GM12872 (cell line): ENCODE measurements around the gene RPS2.

Experiments used
- TF ChIP-seq, protein P1 (sequence below): IDR thresholded peaks from 3 replicates; pipeline ENCODE4 v1.5.1; 2011; ENCODE audit warnings: low read depth, mild to moderate bottlenecking, low read length, moderate library complexity; ENCODE audit not compliant: insufficient read depth

Gene RPS2

DNA sequence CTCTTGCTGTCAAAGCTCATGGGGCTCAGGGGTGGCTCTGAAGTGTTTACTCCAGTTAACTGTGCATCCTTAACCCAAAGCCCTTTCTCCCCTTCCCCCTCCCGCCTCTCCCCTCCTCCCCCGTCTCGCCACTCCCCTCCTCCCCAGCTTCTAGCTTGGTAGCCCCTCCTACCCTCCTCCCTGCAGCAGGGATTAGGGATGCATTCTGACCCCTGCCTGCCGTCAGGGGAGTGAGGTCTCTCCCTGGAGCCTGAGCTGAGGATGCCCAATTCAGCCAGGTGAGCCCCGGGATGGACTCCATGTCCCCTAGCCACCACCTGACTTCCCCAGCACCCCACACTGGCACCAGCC lies 48.0 kb downstream of the RPS2 start:
- TF ChIP-seq, protein P1, sequence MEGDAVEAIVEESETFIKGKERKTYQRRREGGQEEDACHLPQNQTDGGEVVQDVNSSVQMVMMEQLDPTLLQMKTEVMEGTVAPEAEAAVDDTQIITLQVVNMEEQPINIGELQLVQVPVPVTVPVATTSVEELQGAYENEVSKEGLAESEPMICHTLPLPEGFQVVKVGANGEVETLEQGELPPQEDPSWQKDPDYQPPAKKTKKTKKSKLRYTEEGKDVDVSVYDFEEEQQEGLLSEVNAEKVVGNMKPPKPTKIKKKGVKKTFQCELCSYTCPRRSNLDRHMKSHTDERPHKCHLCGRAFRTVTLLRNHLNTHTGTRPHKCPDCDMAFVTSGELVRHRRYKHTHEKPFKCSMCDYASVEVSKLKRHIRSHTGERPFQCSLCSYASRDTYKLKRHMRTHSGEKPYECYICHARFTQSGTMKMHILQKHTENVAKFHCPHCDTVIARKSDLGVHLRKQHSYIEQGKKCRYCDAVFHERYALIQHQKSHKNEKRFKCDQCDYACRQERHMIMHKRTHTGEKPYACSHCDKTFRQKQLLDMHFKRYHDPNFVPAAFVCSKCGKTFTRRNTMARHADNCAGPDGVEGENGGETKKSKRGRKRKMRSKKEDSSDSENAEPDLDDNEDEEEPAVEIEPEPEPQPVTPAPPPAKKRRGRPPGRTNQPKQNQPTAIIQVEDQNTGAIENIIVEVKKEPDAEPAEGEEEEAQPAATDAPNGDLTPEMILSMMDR, result no peak

DNA sequence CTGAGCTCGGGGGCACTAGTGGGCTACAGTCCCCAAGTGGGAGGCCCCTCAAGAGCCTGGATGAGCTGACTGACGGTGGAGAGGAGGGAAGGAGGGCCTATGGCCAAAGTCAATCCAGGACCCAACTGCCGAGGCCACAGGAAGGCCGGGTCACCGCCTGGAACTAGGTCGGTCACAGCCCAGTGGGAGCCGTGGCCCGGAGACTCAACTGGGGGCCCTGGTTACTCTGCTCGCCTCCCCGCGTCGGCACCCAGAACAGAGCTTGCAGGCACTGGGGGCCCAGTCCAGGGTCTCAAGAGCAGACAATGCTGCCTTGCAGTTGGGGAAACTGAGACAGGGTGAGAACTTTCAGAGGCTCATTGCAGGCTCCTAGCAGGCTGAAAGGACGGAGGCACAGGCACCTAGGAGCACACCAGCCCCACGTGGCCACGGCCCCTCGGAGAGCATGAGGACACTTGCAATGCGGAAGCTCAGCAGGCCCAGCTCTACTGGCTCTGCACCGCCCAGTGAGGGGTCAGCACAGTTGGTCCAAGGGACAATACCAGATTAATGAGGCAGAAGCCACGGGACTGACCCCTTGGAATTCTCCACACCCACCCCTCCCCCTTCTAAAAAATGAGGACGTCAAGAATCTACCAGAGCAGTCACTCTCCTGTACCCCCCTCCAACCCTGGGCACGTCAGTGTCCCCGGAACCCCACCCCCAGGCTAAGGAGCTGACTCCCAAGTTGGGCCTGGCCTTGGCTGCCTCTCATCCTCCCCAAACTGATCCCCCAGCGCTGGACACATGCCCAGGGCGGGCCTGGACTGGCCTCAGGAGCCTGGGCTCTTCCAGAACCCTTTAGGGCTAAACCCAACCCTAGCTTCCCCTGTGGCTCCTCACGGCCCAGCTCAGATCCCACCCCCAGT lies 48.6 kb downstream of the RPS2 start:
- TF ChIP-seq, protein P1, result no peak

DNA sequence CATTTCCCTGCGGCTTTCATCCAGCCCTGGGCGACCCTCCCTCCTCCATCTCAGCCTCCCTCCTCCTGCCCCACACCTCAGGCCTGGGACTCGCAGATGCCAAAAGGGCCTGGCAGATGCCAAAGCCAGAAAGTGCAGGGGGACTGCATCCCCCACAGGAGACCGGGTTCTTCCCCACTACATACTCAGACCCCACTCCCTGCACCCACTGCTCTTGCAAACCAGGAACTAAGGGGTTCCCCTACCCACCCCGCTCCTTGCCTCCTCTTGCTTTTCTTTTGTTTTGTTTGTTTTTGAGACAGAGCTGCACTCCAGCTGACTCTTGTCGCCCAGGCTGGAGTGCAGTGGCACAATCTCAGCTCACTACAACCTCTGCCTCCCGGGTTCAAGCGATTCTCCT lies 49.6 kb downstream of the RPS2 start:
- TF ChIP-seq, protein P1, result no peak

DNA sequence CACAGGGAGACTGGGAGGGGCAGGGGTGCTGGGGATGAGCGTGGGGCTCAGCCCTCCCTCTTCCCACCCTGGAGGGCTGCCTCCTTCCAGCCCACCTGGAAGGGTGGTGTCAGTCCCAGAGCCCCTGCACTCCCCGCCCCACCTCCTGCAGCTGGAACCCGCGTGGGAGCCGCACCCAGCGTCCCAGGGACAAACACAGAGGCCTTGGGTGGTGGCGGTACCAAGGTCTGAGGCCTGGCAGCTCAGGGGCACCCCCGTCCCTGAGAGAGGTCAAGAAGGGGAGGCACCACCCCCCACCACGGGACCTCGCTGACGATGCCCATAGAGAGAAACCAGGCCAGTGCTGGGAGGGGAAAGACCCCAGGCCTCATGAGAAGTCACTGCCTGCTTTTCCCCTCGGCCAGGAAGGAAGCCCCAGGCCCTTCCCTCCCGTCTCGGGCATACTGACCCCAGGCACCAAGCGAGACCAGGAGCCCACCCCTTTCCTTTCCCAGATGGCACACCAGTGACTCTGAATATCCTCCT lies 50.5 kb downstream of the RPS2 start:
- TF ChIP-seq, protein P1, result no peak

DNA sequence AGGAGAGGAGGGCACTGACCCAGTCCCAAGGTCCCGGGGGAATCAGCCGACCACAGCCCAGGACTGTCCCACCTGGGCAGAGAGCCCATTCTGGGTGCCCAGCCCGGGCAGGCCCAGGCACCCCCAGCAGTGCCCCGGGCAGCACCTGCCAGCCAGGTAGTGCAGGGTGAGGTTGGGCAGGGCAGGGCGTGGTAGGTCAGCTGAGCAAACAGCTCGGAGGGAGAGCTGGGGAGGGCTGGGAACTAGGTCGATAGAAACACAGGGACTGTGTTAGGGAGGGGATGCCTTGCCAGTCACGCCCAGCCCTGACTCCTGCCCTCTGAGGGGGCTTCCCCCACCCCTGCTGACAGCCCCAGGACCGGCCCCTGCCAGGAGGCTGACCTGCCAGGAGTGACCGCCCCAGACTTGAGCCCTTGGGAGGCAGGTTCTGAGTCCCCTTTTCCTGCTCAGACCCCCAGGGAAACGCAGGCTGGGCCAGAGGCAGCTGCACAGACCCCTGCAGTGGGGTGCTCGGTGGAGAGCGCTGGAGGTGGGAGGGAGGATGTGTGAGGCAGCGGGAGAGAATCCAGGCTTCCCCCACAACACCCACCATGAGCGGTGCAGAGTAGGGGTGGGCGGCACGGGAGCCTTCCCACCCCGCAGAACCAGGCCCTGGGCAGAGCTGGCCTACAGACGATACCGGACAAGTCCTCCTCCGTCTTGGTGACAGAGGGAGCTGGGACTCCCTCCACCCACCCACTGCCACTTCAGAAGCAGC lies 51.1 kb downstream of the RPS2 start:
- TF ChIP-seq, protein P1, result no peak

DNA sequence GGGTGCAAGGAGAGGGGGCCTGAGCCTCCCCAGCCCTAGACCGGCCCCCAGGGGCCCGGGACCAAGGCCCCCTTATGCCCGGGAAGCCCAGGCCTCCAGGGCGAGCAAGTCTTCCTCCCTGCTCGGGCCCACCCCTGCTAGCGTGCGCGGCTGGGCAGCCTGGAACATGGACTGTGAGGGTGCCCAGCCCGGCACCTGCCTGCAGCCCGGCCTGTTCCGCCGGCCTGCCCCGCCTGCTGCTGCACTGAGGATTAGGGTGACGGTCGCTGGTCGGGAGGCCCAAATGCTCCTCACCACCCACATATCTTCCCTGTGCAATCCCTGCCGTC lies 52.4 kb downstream of the RPS2 start:
- TF ChIP-seq, protein P1, result no peak
